ENCODE results near the gene TOMT. TPM values are rescaled to one million over a fixed set of nuclear protein-coding genes. Genes with fewer than 3 reads are reported as not detected.

The TOMT gene
- total and polyA plus RNA-seq, 2 of the 13 experiments (the other 11 are each of a cell fraction or from before 2014, with no cell fraction given), result not detected

DNA sequence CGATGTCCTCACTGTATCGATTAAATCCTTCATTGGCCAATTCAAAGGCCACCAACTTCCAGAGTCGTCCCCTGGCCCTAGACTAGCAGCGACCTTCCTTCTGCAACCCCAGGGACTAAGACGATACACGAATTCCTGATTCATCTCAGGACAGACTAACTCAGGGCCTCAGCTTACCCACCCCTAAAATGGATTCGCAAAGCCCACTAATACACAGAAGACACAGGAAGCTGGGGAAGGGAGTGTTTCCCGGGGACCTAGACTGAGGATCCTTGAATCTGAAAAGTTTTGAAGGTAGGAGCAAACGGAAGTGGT, 3.1 kb upstream of the TOMT start (continued):
- TF ChIP-seq ZNF280D (CRISPR knock-in tag; IDR thresholded peaks at IDR 0.05) (peak; percentile 1; the same call in 1 of the 2 replicates), ZNF629 (CRISPR knock-in tag; conservative IDR thresholded peaks at IDR 0.05) (peak; percentile 97), KLF9 (CRISPR knock-in tag; IDR thresholded peaks at IDR 0.05; ENCODE audit: low read depth) (no peak), DR1 (CRISPR knock-in tag; IDR thresholded peaks at IDR 0.05) (0 out of 2 replicates have a peak, but pooled peaks have one; percentile 15), MIXL1 (CRISPR knock-in tag; IDR thresholded peaks at IDR 0.05) (0 out of 2 replicates have a peak, but pooled peaks have one; percentile 5), ZBTB7B (CRISPR knock-in tag; IDR thresholded peaks at IDR 0.05) (no peak), SALL1 (CRISPR knock-in tag; IDR thresholded peaks at IDR 0.05) (0 out of 2 replicates have a peak, but pooled peaks have one; percentile 9), SRY (CRISPR knock-in tag; IDR thresholded peaks at IDR 0.05) (peak; percentile 7; the same call in 1 of the 2 replicates), ZNF337 (CRISPR knock-in tag; IDR thresholded peaks at IDR 0.05; ENCODE audit: borderline replicate concordance, low read depth) (0 out of 2 replicates have a peak, but pooled peaks have one; percentile 19), ZMYM3 (CRISPR knock-in tag; IDR thresholded peaks at IDR 0.05) (peak; percentile 79), ZSCAN20 (CRISPR knock-in tag; IDR thresholded peaks at IDR 0.05; ENCODE audit: borderline replicate concordance) (0 out of 2 replicates have a peak, but pooled peaks have one; percentile 12), ZNF816 (CRISPR knock-in tag; IDR thresholded peaks at IDR 0.05; ENCODE audit: borderline replicate concordance) (0 out of 2 replicates have a peak, but pooled peaks have one; percentile 3)

All from HepG2 (cell line).